Jurkat, Clone E6-1 (cell line): ENCODE data around the gene MUC13.
A peak's percentile ranks its signal among the peaks of the same experiment; 100 is the strongest.

ENCODE experiments used
- DNase-seq: peaks from one replicate; pipeline ENCODE4 v3.0.0-alpha.2; 2011; ENCODE audit warnings: low read depth, low spot score
- H3K4me3 ChIP-seq: 2 replicates; pipeline ENCODE4 v1.5.1; 2011; ENCODE audit warnings: mild to moderate bottlenecking, low read length, control low read depth, moderate library complexity

MUC13 gene

DNA sequence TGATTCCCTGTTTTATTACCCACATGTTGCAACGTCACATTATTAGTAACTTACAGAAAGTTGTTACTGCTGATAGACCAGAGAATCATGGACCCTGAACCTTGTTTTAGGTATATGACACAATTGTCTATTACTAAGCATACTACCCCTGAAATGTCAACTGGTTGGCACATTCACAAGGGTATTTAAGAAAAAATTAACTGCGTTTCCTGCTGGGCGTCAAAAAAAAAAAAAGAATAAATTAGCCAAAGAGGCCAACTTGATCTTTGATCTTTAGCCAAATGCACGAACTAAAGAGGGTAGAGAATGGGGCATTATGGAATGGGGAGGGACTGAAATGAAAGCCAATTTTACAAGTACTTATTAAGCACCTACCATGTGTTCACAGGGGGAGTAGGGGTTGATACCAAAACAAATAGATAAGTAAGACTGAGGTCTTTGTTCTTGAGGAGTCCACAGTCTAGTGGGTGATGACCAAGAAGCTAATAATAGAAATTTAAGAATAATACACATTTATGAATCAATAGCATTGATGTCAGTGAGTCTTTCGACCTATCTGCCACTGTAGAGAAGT is 17.8 kb upstream of the MUC13 start:
- no peak overlapping the region for H3K4me3 ChIP-seq
- DNase-seq, result no peak

DNA sequence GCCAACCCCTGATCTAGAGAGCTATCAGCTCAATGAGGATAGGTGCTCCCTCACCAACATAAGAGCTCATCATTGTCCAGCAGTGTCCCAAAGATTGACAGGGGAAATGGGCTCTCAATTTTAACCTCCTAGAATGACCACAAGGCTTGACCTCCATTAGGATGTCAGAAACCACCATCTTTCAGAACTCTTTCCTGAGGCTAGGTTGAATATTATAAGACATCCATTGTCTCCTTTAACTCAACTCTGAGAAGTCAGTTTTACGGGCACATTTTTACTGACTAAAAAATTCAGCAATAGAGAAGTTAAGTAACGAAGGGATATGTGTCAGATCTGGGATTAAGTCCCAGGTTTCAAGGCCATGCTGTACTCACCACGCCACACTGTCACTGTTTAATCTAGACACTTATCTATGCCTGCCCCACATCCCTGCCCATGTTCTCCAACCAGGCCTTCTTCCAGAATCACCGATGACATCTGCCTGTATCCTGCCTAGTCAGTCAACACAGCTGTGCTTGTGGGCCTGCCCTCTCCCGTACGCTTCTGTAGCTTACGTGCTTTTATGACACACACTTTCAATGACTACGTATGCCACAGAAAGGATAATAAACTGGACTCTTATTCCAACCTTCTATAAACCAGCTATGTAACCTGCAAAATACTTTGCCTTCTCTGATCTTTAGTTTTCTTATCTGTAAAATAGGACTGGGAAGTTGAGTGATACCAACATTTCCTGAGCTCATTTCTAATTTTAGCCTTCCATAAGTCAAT is 17.1 kb upstream of the MUC13 start:
- no peak for DNase-seq
- H3K4me3 ChIP-seq, result no peak overlapping the region

DNA sequence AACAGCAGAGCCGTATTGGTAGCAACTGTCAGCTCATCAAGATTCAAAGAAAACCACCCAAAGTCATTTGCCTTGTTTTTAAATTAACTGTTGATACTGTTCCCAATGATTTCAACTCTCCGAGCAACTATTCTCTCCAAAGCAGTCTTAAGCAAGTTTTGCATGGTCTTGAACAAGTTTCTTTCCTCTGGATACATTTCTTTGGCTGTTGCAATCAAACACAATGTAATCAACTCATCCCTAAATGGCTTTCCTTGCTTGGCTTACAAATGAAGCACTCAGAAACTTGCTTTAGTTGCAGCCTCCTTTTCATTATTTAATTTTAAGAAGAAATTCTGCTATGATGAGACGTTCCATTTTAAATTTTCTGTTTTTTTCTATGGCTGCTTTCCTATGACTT is 15.5 kb upstream of the MUC13 start:
- DNase-seq, result no peak
- no peak overlapping the region for H3K4me3 ChIP-seq

DNA sequence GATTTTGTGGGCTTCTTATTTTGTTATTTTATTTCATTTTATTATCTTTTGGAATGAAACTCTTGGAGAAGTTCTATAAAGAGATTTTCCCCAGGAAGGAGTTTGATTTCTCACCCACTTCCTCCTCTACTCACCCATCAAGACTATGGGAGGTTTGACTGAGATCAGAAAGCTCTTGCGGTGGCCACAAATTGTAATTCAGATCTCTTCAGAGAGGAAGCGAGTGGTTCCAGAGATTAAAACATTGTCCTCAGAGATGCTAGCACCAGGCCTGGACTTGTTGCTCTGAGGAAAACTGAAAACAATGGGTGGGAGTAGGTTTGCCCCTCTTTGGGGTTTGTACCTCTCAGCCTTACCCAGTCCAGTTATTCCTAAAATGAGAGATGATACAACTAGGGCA is 8.1 kb upstream of the MUC13 start:
- DNase-seq, result no peak
- H3K4me3 ChIP-seq, result no peak overlapping the region

DNA sequence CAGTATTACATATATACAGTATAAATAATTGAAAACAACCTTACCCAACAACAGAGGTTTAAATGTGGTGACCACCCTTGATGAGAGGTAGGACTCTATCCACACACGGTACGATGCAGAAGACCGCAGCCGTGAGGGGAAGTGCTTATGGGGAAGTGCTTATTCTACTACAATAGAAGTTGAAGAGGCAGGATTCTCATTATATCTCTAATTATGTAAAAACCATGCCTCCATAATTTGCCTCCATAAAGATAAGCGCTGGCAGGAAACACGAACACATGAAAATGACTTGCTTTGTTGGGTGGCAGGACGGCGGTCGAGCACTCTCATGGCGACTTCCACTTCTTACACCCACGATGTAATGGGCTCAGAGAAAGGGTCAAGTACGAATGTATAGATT is 7.2 kb upstream of the MUC13 start:
- H3K4me3 ChIP-seq, result no peak overlapping the region
- DNase-seq, result no peak

DNA sequence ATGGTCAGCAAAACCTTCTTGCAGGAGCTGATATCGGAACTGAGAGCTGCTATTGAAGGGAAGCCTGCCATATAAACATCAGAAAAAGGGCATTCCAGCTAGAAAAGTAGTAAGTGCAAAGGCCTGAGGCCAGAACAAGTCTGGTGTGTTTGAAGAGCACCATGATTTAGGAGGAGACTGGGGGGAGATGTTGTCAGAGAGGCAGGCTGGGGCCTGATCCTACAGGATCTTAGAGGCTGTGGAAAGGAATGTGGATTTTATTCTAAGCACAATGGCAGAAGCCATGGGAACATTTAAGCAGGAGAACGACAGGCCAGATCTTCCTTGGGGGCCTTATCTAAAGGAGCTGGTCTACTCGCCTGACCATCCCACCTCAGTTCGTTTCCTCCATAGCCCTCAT is 5.1 kb upstream of the MUC13 start:
- DNase-seq, result no peak
- H3K4me3 ChIP-seq, result no peak overlapping the region

DNA sequence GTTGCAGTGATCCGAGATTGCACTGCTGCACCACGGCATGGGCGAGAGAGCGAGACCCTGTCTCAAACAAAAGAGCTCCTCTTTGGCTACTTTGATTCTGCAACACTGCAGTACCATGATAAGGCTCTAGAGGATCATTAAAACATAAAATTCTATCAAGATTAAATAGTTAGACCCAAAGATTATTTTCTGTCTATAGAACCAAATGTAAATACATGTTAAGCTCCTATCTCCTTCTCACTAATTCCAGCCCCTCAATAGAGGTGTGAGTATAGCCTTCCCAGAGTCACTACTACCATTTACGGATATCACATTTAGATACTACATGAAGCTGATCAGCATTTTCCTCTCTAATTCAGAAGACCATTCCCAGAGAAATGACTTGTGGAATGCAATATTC is 4.3 kb upstream of the MUC13 start:
- no peak for DNase-seq
- H3K4me3 ChIP-seq, result no peak overlapping the region

DNA sequence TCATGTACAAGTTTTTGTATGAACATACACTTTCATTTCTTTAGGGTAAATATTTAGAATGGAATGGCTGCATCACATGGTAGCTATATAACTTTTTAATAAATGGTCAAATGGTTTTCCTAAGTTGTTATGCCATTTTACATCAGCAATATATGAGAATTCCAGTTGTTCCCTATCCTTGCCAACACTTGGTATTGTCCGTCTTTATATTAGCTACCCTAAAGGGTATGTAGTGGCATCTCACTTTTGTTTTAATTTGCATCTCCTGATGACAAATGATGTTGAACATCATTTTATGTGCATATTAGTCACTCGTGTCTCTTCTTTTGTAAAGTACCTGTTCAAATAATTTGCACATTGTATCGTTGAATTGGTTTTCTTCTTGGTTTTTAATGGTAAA is 2.5 kb upstream of the MUC13 start:
- no peak overlapping the region for H3K4me3 ChIP-seq
- DNase-seq, result no peak

DNA sequence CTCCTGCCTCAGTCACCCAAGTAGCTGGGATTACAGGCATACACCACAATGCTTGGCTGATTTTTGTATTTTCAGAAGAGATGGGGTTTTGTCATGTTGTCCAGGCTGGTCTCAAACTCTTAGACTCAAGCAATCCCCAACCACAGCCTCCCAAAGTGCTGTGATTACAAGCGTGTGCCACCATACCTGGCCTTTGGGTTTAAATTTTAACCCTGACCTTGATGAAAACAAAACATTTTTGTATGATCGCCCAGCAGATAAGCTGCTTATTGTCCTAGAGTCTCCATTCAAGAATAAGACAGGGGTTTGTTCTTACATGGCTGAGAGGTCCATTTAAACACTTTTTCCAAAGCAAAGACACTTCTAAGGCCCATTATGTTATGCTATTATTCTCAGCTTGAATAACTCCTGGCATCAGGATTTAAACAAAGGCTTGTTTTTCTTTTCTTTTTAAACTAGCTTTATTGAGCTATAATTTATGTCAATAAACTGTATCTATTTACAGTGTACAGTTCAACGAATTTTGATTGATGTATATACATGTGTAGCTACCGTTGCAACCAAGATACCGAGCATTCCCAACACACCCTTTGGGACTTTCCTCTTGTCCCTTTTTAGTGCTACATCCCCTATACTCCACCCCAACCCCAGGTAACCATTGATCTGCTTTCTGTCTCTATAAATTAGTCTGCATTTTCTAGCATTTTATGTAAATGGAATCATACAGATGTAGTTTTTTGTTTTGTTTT is 1.4 kb upstream of the MUC13 start:
- no peak overlapping the region for H3K4me3 ChIP-seq
- no peak for DNase-seq

DNA sequence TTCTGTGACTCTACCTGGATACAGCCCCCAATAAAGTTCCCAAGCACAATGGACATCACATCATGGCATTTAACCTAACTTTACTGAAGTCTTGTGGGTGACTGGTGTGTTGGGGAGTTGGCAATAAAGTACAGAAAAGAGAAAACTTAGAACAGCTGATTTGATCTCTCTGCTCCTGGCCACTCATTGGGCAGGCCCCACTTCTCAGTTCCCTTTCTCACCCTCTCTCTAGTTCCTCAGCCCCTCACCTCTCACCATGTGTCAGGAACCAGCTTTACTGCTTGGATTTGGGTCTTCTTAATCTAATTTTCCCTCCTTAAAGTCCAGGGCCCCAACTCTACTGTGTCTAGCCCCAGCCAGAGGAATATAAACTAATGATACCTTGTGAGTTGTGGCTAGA is 713 bp upstream of the MUC13 start:
- H3K4me3 ChIP-seq, result no peak overlapping the region
- no peak for DNase-seq

DNA sequence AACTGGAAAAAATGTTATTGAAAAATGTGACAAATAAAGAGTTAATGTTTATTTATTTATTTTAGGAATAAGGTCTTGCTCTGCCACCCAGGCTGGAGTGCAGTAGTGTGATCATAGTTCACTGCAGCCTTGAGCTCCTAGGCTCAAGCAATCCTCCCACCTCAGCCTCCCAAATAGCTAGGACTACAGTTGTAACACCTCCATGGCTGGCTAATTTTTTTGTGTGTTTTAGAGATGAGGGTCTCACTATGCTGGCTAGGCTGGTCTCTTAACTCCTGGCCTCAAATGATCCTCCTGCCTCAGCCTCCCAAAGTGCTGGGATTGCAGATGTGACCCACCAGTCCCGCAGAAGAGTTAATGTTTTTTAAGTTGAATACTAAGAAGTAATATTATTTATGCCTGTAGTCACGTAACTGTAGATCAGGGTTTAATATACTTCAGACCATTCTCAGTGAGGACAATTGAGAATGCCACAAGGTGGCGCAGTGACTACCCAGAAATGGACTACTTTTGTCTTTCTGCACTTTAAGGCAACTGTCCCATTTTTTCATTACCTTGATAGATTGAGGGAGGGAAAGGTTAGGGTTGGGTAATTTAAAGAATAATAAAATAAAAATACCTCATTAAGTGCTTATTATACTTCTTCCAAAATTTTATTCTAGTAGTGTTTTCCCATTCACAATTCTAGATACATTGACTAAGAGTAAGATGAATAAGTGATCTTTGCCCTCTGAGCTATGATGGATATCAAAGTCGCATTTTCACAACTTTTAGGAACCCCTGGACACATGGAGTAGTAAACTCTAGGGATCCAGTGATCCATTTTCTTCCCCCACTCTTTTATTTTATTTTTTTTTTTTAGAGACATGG is 6.0 kb downstream of the MUC13 start:
- DNase-seq, result peak; percentile 57
- no peak overlapping the region for H3K4me3 ChIP-seq

DNA sequence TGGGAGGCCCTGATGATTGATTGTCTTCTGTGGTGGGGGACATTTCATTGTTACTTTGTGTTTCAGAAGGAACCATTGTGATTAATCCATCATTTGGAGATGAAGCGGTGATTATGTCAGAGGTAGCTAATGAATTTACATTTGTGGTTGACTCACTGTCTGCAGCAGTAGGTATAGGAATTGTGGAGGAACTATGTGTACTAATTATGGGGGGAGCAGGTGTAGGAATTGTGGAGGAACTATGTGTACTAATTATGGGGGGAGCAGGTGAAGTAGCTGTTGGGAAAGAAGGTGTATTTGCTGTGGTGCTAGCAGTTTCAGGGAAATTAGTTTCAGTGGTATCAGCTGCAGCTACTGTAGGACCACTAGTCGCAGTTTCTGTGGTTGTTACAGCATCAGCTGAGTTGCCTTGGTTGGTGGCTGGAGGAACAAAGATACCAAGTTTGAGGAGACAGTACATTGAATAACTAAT is 6.9 kb downstream of the MUC13 start:
- no peak overlapping the region for H3K4me3 ChIP-seq
- no peak for DNase-seq

DNA sequence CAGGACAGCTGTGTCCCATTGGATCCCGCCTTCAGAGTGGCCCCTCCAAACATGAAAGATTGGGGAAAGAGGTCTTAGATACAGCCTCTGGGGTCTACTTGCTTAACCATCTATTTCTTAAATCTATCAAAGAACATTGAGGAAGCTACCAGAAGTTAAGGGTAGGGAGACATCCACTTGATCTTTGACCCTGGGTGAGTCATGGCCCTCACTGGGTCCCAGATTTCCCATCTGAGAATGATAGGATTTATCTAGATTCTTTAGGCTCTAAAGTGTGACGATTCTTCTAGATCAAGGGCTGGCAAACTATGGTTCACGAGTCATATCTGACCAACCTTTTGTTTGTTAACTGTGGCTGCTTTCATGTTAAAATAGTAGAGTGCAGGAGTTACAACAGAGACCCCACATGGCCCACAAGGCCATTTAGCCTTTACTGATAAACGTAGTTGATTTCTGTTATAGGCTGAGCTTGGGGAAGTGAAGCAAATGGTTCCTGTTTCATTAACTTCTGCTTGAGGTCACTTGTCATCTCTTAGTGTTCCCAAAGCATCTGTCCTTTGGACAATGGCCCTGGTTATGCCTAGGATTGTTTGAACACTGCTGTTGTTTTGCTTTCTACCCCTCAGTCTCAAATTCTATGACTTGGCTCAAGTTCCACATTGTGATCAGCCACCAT is 8.0 kb downstream of the MUC13 start:
- DNase-seq, result no peak
- no peak overlapping the region for H3K4me3 ChIP-seq

DNA sequence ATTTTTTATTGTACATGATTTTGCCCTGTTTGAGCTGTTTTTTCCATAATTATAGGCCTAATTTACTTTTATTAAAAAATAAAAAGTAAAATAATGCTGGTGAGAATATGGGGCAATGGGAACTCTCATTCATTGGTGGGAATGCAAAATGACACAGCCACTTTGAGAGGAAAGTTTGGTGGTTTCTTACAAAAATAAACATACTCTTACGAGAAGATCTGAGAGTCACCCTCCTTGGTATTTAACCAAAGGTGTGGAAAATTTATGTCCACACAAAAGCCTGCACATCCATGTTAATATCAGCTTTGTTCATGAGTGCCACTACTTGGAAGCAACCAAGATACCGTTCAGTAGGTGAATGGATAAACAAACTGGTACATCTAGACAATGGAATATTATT is 9.8 kb downstream of the MUC13 start:
- no peak for DNase-seq
- H3K4me3 ChIP-seq, result no peak overlapping the region

DNA sequence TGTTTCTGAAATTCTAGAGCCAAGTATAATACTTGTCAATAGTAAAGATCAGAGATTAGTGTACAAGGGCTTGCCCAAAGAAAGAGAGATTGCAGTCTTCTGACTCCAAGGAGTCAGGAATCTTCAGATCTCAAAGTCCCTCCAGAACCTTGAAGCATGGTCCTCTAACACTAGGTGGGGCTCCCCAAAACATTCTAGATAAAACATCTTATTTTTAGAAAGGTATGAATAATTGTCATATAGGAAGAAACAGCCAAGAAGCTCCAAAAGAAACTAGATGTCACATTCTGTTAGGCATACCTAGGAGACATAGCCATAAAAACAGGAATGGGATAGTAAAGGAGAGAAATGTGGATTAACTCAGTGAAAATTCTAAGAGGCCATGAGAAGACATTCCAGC is 10.7 kb downstream of the MUC13 start:
- no peak overlapping the region for H3K4me3 ChIP-seq
- no peak for DNase-seq

DNA sequence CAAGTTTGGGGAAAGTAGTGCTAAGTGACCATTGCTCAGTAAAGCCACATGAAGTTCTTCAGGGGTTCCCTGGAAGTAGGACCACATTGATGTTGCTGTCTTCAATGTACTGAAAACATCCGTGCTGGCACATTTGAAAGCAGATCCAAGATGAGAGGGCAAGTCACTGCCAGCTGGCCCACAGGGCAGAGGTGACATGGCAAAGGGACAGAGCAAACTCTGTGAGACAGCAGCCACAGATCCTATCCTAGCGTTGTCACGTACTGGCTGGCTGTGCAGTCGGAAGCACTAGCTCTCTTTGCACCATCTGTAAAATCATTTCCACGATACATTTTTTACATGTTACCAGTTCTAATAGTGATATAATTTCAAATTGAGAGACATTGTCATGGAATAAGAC is 13.8 kb downstream of the MUC13 start:
- no peak for DNase-seq
- H3K4me3 ChIP-seq, result no peak overlapping the region

DNA sequence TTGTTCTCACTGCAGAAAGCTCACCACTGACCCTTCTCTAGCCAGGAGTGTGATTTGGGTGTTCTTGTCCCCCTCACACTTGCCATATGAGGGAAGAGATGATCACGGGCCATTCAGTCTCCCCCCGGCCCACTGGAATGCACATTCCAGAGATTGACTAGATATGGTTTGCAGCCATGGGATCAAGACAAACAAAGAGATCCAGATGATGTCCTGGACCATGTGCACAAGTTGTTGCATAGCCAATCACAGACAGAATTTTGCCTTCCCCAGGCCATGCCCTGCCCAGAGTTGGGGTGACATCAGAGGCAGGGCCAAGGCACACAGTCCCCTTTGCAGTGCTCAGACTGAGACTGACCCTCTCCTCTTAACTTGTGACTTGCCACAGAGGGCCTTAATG is 14.8 kb downstream of the MUC13 start:
- no peak overlapping the region for H3K4me3 ChIP-seq
- DNase-seq, result no peak

DNA sequence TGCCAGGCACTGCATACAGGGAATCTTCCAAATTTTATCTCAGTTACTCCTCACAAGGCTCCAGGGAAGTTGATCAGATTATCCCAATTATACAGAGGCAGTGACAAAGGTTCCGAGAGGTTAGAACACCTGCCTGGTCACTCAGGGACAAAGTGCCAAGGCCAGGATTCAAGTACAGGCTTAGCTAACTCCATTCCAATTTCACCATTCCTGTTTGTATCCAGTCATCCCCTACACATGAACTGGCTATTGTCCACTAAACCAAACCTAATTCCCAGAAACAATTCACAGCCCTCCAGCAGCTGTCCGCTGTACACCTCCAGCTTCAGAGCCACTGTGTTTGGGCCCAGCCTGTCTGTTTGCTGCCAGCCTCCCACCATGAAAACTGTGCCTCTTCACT is 16.0 kb downstream of the MUC13 start:
- DNase-seq, result no peak
- H3K4me3 ChIP-seq, result no peak overlapping the region

DNA sequence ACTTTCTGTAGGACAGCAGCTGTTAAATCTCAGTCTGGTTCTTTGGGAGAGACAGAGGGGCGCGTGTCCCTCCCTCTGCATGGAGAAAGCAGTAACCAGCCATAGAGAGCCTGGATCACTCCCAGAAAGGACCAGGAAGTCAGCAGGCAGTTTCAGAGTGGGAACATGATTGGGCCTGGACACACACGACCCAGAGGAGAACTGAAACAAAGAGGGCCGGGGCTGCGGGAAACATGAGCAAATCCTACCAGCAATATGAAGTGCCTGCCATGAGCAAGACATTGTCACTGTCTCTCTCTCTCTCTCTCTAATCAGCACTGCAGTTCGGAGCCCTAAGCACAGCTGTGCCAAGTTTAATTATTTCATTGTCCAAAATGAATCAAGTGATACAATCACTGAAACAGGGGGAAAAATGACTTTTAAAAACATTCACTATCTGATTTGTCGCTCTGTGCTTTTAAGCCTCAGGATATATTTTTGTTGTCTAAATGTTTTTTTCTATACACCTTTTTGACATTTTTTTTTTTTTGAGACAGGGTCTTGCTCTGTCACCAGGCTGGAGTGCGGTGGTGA is 17.6 kb downstream of the MUC13 start:
- no peak overlapping the region for H3K4me3 ChIP-seq
- no peak for DNase-seq
